ENCODE measurements around the gene FMO1. TPM values are rescaled to one million over a fixed set of nuclear protein-coding genes. Genes with fewer than 3 reads are reported as not detected.

The FMO1 gene
- total RNA-seq, 1 experiment from 2014 or later = not detected

DNA sequence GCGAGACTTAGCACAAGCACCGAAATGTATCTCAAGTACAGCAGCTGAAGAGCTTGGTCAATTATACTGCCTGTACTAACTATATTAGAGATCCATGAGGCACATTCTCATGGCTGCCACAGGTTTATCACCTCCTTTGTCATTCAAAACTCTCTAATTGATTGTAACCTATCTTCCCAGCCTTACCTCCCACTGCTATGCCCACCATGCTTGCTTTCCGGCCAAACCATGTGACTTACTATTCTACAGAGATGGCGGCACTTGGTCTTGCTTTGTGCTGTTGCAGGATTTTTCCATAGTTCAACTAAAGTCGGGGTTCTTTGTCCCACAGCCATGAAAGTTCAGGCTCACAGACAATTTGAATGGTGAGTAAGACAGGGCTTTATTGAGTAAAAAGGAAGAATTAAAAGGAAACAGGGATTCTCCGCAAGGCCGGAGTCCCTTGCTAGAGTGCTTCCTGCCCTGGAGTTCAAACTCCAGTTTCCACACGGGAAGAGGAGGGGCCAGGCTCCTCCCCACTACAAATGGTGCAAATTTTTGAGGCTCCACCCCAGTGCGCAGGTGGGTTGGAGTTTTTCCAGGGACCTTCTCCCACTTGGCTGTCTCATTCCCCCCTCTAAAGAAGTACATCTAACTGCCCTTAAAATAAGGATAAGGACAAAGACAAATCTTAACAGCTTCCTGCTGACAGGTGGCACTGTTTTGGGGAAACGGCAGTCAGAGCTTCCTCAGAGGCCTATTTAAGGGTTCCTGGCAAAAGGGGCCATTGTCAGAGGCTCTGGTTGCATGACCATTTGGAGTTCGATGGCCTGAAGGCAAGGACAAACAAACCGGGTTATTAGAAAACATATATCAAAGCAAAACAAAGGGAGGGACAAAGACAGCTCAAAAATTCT, 34.5 kb upstream of the FMO1 start:
- H3K9me3 ChIP-seq (ENCODE audit: low read length) = no peaks in the 10 kb centered on the region
- H2AFZ ChIP-seq (ENCODE audit: low read length) = no peak overlapping the region

GRCh38 chr1:171217658-171218443, 30.4 kb upstream of the FMO1 start:
- Histone ChIP-seq H3K79me2 (ENCODE audit: low read length) (no peaks in the 10 kb centered on the region), H2AFZ (ENCODE audit: low read length) (no peak overlapping the region), H4K20me1 (ENCODE audit: insufficient read depth, low read depth, low read length) (no peaks in the 10 kb centered on the region), H3K9ac (ENCODE audit: low read length) (no peak overlapping the region), H3K4me1 (ENCODE audit: low read length) (peaks cover 5% of the 10 kb centered on the region), H3K27me3 (ENCODE audit: low read length) (no peaks in the 10 kb centered on the region), H3K4me3 (ENCODE audit: low read length) (no peak overlapping the region), H3K9me2 (replicated peaks; ENCODE audit: insufficient read depth, low read length) (no peaks in the 10 kb centered on the region), H3K9me3 (ENCODE audit: low read length) (no peaks in the 10 kb centered on the region), H3K4me2 (ENCODE audit: low read depth, low read length, poor library complexity, severe bottlenecking) (no peak overlapping the region), H3K27ac (ENCODE audit: low read length) (no peak overlapping the region), H3K36me3 (ENCODE audit: insufficient read depth, low read length) (no peaks in the 10 kb centered on the region)
- no peak for DNase-seq

More for the DNA sequence above, 34.5 kb upstream of the FMO1 start:
- Histone ChIP-seq H3K27me3 (ENCODE audit: low read length) (no peaks in the 10 kb centered on the region), H3K9ac (ENCODE audit: low read length) (no peak overlapping the region), H3K9me2 (replicated peaks; ENCODE audit: insufficient read depth, low read length) (no peaks in the 10 kb centered on the region), H3K4me3 (ENCODE audit: low read length) (no peak overlapping the region), H3K27ac (ENCODE audit: low read length) (no peak overlapping the region), H3K4me2 (ENCODE audit: low read depth, low read length, poor library complexity, severe bottlenecking) (no peak overlapping the region), H3K36me3 (ENCODE audit: insufficient read depth, low read length) (no peaks in the 10 kb centered on the region), H4K20me1 (ENCODE audit: insufficient read depth, low read depth, low read length) (no peaks in the 10 kb centered on the region), H3K79me2 (ENCODE audit: low read length) (no peaks in the 10 kb centered on the region), H3K4me1 (ENCODE audit: low read length) (peaks cover 7% of the 10 kb centered on the region)
- no peak for DNase-seq

GRCh38 chr1:171218661-171219060, 29.6 kb upstream of the FMO1 start:
- Histone ChIP-seq H3K4me2 (ENCODE audit: low read depth, low read length, poor library complexity, severe bottlenecking) (no peak overlapping the region), H3K36me3 (ENCODE audit: insufficient read depth, low read length) (no peaks in the 10 kb centered on the region), H3K27me3 (ENCODE audit: low read length) (no peaks in the 10 kb centered on the region), H3K4me3 (ENCODE audit: low read length) (no peak overlapping the region), H2AFZ (ENCODE audit: low read length) (no peak overlapping the region), H3K27ac (ENCODE audit: low read length) (no peak overlapping the region), H3K4me1 (ENCODE audit: low read length) (no peaks in the 10 kb centered on the region), H4K20me1 (ENCODE audit: insufficient read depth, low read depth, low read length) (no peaks in the 10 kb centered on the region), H3K9me2 (replicated peaks; ENCODE audit: insufficient read depth, low read length) (no peaks in the 10 kb centered on the region), H3K9ac (ENCODE audit: low read length) (no peak overlapping the region), H3K9me3 (ENCODE audit: low read length) (no peaks in the 10 kb centered on the region), H3K79me2 (ENCODE audit: low read length) (no peaks in the 10 kb centered on the region)
- DNase-seq = no peak

GRCh38 chr1:171219346-171220080, 28.8 kb upstream of the FMO1 start:
- Histone ChIP-seq H3K4me3 (ENCODE audit: low read length) (no peak overlapping the region), H4K20me1 (ENCODE audit: insufficient read depth, low read depth, low read length) (no peaks in the 10 kb centered on the region), H3K27me3 (ENCODE audit: low read length) (no peaks in the 10 kb centered on the region), H3K9me3 (ENCODE audit: low read length) (no peaks in the 10 kb centered on the region), H3K4me1 (ENCODE audit: low read length) (no peaks in the 10 kb centered on the region), H2AFZ (ENCODE audit: low read length) (no peak overlapping the region), H3K4me2 (ENCODE audit: low read depth, low read length, poor library complexity, severe bottlenecking) (no peak overlapping the region), H3K9ac (ENCODE audit: low read length) (no peak overlapping the region), H3K9me2 (replicated peaks; ENCODE audit: insufficient read depth, low read length) (no peaks in the 10 kb centered on the region), H3K36me3 (ENCODE audit: insufficient read depth, low read length) (no peaks in the 10 kb centered on the region), H3K79me2 (ENCODE audit: low read length) (no peaks in the 10 kb centered on the region), H3K27ac (ENCODE audit: low read length) (no peak overlapping the region)
- DNase-seq = no peak

- Histone ChIP-seq H2AFZ (ENCODE audit: low read length) (no peak overlapping the region), H3K4me1 (ENCODE audit: low read length) (no peaks in the 10 kb centered on the region), H4K20me1 (ENCODE audit: insufficient read depth, low read depth, low read length) (no peaks in the 10 kb centered on the region), H3K9me3 (ENCODE audit: low read length) (no peaks in the 10 kb centered on the region), H3K36me3 (ENCODE audit: insufficient read depth, low read length) (no peaks in the 10 kb centered on the region), H3K27me3 (ENCODE audit: low read length) (no peaks in the 10 kb centered on the region), H3K27ac (ENCODE audit: low read length) (no peak overlapping the region), H3K9ac (ENCODE audit: low read length) (no peak overlapping the region), H3K4me2 (ENCODE audit: low read depth, low read length, poor library complexity, severe bottlenecking) (no peak overlapping the region), H3K4me3 (ENCODE audit: low read length) (no peak overlapping the region), H3K79me2 (ENCODE audit: low read length) (no peaks in the 10 kb centered on the region), H3K9me2 (replicated peaks; ENCODE audit: insufficient read depth, low read length) (no peaks in the 10 kb centered on the region)
- DNase-seq = no peak
Measured at GRCh38 chr1:171220081-171220420, 28.2 kb upstream of the FMO1 start.

GRCh38 chr1:171220581-171221054, 27.7 kb upstream of the FMO1 start:
- no peaks in the 10 kb centered on the region for H3K36me3 ChIP-seq (ENCODE audit: insufficient read depth, low read length)
- H3K4me3 ChIP-seq (ENCODE audit: low read length) = no peak overlapping the region
- H3K9me3 ChIP-seq (ENCODE audit: low read length) = no peaks in the 10 kb centered on the region
- H3K4me1 ChIP-seq (ENCODE audit: low read length) = no peaks in the 10 kb centered on the region
- no peaks in the 10 kb centered on the region for H4K20me1 ChIP-seq (ENCODE audit: insufficient read depth, low read depth, low read length)
- no peak overlapping the region for H3K27ac ChIP-seq (ENCODE audit: low read length)
- H3K27me3 ChIP-seq (ENCODE audit: low read length) = no peaks in the 10 kb centered on the region
- no peak overlapping the region for H3K9ac ChIP-seq (ENCODE audit: low read length)
- no peak for DNase-seq
- H3K9me2 ChIP-seq (replicated peaks; ENCODE audit: insufficient read depth, low read length) = no peaks in the 10 kb centered on the region
- no peak overlapping the region for H3K4me2 ChIP-seq (ENCODE audit: low read depth, low read length, poor library complexity, severe bottlenecking)
- no peak overlapping the region for H2AFZ ChIP-seq (ENCODE audit: low read length)
- no peaks in the 10 kb centered on the region for H3K79me2 ChIP-seq (ENCODE audit: low read length)

- H4K20me1 ChIP-seq (ENCODE audit: insufficient read depth, low read depth, low read length) = no peaks in the 10 kb centered on the region
- no peaks in the 10 kb centered on the region for H3K36me3 ChIP-seq (ENCODE audit: insufficient read depth, low read length)
- no peak overlapping the region for H3K4me2 ChIP-seq (ENCODE audit: low read depth, low read length, poor library complexity, severe bottlenecking)
- no peak overlapping the region for H3K4me3 ChIP-seq (ENCODE audit: low read length)
- H3K79me2 ChIP-seq (ENCODE audit: low read length) = no peaks in the 10 kb centered on the region
- H2AFZ ChIP-seq (ENCODE audit: low read length) = no peak overlapping the region
- H3K9ac ChIP-seq (ENCODE audit: low read length) = no peak overlapping the region
- H3K4me1 ChIP-seq (ENCODE audit: low read length) = no peaks in the 10 kb centered on the region
- H3K9me3 ChIP-seq (ENCODE audit: low read length) = no peaks in the 10 kb centered on the region
- H3K9me2 ChIP-seq (replicated peaks; ENCODE audit: insufficient read depth, low read length) = no peaks in the 10 kb centered on the region
- no peak overlapping the region for H3K27ac ChIP-seq (ENCODE audit: low read length)
- H3K27me3 ChIP-seq (ENCODE audit: low read length) = no peaks in the 10 kb centered on the region
- no peak for DNase-seq
Measured at GRCh38 chr1:171221665-171222591, 26.4 kb upstream of the FMO1 start.

Measured in Karpas-422 (cell line).